Stimulated activated CD4-positive, alpha-beta T cell treated with anti-CD3 and anti-CD28 coated beads, Interleukin-2, amount 100 ng/mL, for 4 hours (primary cell): Measurements from ENCODE around the gene ENOPH1.
"Not testable (repeated sequence)": the region's sequence is repeated elsewhere in the genome, so short reads cannot be mapped to it uniquely, and the experiment has no call there.

Experiments used
- DNase-seq: peaks from one replicate; pipeline ENCODE4 v3.0.0-alpha.2; 2020; ENCODE audit warnings: low read depth

The ENOPH1 gene

GRCh38 chr4:82473080-82473479 is 42.7 kb downstream of the ENOPH1 start:
- DNase-seq = not testable (repeated sequence)

- no peak for DNase-seq
Observed at GRCh38 chr4:82473621-82474164, 43.3 kb downstream of the ENOPH1 start.

DNA sequence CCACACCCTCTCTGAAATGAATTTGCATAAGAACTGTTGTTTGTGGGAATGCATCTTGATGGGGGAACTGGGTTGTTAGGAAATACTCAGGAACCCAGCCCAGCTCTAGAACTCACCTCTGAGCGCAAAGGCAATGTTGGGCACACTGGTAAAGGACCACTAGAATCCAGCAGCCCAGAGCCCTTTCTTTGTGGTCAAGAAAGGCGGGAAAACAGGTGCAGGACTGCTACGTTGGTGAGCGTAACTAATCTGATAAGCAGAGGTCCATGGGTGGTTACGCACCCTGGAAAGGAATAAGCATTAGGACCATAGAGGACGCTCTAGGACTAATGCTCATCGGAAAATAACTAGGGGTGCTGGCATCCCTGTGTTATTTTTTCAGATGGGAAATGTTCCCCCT is 45.5 kb downstream of the ENOPH1 start:
- not testable (repeated sequence) for DNase-seq

GRCh38 chr4:82477469-82477868 is 47.1 kb downstream of the ENOPH1 start:
- DNase-seq = not testable (repeated sequence)

DNA sequence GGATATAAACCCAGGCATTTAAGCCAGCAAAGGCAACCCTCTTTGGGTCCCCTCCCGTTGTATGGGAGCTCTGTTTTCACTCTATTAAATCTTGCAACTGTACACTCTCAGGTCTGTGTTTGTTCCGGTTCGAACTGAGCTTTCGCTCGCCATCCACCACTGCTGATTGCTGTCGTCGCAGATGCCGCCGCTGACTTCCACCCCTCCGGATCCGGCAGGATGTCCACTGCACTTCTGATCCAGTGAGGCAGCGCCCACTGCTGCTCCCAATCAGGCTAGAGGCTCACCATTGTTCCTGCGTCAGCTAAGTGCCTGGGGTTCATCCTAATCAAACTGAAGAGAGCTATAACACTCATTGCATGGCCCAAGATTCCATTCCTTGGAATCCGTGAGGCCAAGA is 49.2 kb downstream of the ENOPH1 start:
- DNase-seq = no peak

DNA sequence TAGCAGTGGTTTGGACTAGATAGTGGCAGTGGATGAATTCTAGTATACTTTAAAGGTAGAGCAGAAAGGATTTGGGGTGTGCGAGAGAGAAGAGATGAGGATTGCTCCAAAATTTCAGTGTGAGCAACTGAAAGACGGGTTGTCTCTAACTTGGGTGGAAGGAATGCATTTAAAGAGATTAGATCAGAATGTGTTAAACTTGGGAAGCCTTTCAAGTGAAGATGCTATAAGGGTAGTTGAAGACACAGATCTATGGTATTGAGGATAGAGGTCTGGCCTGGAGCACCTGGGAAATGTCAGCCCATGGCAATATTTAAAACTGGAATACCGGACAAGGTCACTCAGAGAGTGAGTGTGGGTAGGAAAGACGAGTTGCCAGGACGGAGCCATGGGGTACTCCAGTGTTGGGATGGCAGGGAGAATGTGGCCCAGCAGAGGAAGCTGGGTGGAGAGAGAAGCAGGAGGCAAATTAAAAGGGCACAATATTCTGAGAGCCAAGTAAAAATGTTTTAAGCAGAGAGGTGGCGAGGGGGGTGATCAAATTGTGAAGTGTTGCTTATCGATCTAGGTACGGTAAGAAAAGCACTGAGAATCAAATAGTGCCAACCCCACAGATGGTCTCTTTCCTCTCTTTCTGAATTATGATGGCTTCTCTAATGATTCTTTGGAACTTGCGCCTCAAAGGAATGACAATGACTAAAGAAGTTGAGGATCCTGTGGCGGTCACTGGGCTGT is 50.5 kb downstream of the ENOPH1 start:
- no peak for DNase-seq

DNA sequence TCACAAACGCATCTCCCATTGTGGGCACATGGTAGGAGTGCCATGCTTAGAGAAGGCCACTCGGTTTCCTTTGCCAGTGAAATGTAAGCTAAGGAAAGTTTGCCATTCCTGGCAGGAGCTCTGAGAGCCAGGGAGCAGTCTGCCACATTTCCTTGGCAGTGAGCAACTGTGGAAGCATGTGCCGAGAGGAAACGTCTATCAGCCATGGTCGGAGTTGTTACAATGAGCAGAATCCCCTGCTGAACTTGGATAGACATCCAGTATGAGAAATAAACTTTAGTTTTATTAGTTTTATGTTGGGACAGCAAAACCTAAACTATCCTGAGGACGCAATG is 51.1 kb downstream of the ENOPH1 start:
- DNase-seq = no peak

- DNase-seq = no peak
Observed at GRCh38 chr4:82482387-82482786, 52.0 kb downstream of the ENOPH1 start.

DNA sequence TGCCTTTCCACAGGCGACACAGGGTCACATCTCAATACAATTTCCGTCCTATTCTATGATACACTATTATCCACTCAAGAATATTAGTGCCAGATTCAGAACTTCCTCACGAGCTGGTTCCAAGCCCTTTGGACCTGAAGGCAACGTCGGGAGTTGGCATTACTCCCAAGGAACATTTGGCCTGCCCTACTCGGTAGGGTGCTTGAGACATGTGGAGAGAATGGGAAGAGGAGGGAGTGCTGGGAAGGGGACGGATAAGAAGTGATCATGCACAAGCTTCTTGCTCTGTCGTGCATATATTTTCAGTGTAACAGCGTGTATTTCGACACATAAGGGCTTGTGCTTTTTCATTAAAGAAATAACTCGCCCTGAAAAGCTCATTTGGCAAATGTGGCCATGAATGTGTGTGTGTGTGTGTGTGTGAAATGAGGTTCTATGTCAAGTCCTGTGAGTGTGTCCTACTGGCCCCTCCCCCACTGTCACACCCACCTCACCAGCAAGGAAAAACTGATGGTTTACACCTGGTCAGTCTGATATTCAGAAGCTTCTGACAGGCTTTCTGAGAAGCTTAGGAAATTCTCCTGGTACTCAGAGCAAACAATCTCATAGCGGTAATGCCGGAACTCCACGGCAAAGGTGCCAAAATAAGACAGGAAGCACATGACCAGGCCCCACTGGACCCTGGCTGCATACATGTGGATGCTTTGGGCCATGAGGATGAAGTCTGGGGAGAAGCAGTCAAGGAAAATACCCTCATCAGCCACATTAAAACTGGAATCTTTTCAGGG is 54.8 kb downstream of the ENOPH1 start:
- DNase-seq = no peak

GRCh38 chr4:82489076-82489475 is 58.7 kb downstream of the ENOPH1 start:
- no peak for DNase-seq

DNA sequence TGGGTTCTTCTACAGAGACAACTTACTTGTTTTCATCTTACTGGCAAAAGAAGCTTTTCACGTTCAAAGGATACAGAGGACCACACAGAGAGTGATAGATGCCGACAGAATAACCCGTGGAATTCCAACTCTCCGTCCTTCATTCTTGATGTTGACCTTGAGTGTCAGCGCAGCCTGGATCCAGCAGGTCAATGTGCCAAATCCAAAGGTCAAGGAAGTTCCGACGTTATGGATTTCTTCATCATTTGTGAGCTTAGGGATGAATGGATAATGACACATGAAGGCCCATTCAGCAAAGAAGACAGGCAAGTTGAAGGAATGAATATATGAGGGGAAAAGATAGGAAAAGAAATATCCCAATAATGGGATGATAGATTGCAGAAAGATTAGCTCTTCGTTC is 59.6 kb downstream of the ENOPH1 start:
- no peak for DNase-seq

DNA sequence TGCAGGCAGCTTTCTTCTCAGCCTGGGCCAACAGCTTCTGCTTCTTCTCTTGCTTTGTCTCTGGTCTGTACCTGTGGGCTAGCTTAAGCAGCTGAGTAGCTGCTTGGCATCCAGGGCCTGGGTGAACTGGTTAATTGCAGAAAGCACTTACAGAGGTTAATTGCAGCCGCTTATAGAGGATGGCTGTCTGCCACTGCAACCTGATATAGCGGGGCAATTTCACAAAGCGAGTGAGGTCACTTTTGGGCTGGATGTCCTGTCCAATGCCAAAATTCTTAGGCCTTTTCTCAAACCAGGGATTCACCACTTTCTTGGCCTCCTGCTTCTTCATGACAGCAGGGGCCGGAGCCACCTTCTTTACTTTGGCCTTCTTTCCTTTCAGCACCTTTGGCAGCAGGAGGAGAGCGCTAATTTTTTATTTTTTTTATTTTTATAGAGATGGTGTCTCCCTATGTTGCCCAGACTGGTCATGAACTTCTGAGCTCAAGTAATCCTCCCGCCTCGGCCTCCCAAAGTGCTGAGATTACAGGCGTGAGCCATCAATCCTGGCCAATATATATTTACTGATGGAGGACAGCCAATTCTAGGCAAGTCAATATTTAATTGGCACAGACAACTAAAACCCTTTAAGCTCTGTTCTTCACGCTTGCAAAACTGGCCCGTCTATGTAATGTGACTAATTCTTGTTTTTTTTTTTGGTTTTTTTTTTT is 61.0 kb downstream of the ENOPH1 start:
- no peak for DNase-seq

DNA sequence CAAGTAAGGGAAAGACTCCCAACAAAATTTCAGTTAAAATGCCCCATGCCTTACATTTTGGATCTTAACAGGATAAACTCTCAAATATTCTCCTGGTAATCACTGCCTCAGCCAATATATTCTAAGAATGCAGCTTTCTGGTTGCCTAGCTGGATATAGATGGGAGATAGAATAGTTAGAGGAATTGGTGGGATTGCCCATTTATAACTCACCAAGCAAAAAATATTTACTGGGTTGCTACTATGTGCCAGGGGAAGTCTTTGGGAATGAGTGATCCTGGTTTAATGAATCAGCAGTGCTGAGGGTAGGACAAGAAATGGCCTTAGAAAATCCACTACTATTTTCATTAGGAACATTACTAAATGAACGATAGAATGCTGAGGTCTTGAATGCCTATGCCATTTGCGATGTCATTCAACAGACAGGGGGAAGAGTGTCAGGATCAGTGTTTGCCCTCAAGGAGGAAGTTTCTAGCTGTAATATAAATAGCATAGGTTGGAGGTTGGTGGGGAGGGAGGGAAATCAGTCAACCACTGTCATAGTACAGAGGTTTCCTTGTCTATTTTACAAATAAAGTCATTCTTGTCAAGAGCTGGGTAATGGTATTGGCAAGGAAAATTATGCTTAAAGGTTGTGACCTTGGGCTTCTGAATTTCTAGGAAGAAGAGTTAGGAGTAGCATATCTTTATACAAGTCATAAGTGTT is 63.5 kb downstream of the ENOPH1 start:
- no peak for DNase-seq

DNA sequence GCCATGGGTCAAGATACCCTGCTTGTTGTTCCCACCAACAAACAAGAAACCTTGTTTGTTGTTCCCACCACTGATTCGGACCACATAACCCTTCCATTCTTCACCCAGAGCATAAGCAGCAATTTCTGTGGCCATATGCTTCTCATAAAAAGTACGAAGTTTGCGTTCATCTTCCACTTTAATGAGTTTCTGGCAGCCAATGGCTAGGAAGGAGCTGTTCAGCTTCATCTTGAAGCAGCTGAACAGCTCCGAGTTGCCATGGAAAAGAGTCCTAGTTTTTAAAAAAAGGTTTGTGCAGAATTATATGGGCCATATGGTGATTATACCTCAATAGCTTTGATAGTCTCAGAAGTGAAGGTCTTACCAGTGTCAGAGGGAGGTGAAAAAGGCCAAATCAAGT is 65.3 kb downstream of the ENOPH1 start:
- no peak for DNase-seq

GRCh38 chr4:82496349-82496748 is 66.0 kb downstream of the ENOPH1 start:
- DNase-seq = no peak

DNA sequence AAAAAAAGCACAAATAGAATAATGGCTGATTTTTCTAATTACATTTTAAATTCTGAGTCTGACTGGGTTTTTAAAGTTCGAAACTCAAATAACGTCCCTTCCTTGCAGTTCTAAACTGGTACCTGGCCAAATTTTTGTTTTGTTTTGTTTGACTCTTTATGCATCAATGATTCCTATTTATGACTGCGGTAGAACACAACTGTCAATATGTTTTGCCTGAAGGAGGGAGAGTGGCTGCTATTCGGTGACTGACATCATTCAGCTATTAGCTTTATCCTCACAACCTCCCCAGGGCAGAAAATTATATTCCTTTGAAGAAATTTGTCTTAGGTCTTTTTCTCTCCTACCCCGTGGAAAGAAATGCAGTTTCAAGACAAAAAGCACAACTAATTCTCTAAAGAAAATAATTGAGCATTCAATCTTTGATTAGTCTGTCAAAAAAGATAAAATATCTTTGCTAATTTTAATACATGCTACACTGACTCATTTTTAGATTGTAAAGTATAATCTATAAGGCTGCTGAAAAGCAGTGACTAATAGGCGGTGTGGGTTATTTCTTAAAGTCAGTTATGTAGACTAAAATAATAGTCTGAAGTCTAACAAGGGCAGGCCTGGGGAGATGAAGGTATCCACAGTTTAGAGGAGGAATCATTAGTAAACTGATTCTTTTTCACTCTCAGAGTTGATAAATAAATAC is 69.5 kb downstream of the ENOPH1 start:
- no peak for DNase-seq

GRCh38 chr4:82500435-82501153 is 70.2 kb downstream of the ENOPH1 start:
- DNase-seq = no peak

GRCh38 chr4:82501154-82501442 is 70.7 kb downstream of the ENOPH1 start:
- DNase-seq = no peak

GRCh38 chr4:82508011-82508410 is 77.6 kb downstream of the ENOPH1 start:
- no peak for DNase-seq

DNA sequence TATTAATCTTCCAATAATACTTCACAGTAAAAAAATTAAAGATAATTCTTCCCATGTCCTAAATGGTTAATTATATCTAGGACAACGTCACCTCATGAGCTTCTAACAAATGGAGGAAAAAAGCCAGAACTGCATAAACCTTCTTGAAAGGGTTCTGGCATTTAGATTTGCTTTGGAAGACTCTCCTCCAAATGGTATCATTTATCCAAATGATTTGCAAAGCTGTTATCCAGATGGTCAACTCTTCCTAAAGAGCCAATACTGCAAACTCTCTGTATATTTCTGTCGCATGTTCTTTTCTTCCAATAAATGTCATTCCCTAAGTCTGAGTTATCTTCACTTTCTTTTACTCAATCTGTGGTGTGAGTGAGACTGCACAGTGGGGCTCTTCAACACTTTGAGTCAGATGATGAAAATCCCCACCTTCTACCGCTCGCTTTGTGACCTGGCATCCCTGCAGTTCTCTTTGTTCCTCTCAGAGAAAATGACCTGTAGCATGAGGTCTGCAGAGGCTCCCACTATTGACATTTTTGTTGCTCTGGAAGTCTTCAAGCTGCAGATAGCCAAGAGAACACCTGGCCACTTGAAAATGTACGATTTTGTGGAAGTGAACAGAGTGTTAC is 78.5 kb downstream of the ENOPH1 start:
- no peak for DNase-seq

DNA sequence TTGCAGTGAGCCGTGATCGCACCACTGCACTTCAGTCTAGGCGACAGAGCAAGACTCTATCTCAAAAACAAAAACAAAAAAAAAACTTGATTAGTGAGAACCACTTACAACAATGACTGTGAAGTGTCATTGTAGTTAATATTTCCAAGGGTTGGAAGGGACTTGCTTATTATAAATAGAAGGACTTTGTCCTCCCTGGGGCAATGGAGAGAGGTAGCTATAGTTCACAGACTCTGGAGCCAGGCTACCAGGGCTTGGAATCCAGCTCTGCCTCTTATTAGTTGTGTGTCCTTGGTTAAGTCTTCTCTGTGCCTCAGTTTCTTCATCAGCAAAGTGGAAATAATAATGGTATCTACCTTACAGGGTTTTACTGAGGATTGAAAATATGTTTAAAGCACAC is 79.8 kb downstream of the ENOPH1 start:
- DNase-seq = no peak
